ENCODE data around the gene DHX9. TPM values are rescaled to one million over a fixed set of nuclear protein-coding genes. Genes with fewer than 3 reads are reported as not detected.

The DHX9 gene
- total RNA-seq, 4 donors from 2014 or later: 35.7 to 116 (median 63.5) TPM

GRCh38 chr1:182867861-182868260 lies 28.7 kb downstream of the DHX9 start:
- Histone ChIP-seq H3K27ac (no peak overlapping the region), H3K36me3 (peaks cover 0 to 100% (median 0%) of the 10 kb centered on the region in 3 donors), H3K4me1 (no peaks in the 10 kb centered on the region), H3K4me3 (no peak overlapping the region), H3K9me3 (no peaks in the 10 kb centered on the region), H3K27me3 (no peaks in the 10 kb centered on the region)
- TF ChIP-seq POLR2A (IDR thresholded peaks at IDR 0.05) (no peak), CTCF (IDR thresholded peaks at IDR 0.05) (no peak)
- no peak for DNase-seq

GRCh38 chr1:182869241-182869666 lies 30.1 kb downstream of the DHX9 start:
- TF ChIP-seq POLR2A (IDR thresholded peaks at IDR 0.05) (no peak), CTCF (IDR thresholded peaks at IDR 0.05) (no peak)
- no peaks in the 10 kb centered on the region for H3K4me1 ChIP-seq
- H3K27me3 ChIP-seq: no peaks in the 10 kb centered on the region
- H3K4me3 ChIP-seq: no peak overlapping the region
- no peaks in the 10 kb centered on the region for H3K9me3 ChIP-seq
- H3K27ac ChIP-seq: no peak overlapping the region
- H3K36me3 ChIP-seq: peaks cover 0 to 100% (median 0%) of the 10 kb centered on the region in 3 donors
- DNase-seq: no peak

GRCh38 chr1:182872881-182873280 lies 33.7 kb downstream of the DHX9 start:
- DNase-seq: no peak
- no peaks in the 10 kb centered on the region for H3K9me3 ChIP-seq
- peaks cover 0 to 100% (median 0%) of the 10 kb centered on the region in 3 donors for H3K36me3 ChIP-seq
- H3K4me3 ChIP-seq: no peak overlapping the region
- H3K27ac ChIP-seq: no peak overlapping the region
- TF ChIP-seq POLR2A (IDR thresholded peaks at IDR 0.05) (no peak), CTCF (IDR thresholded peaks at IDR 0.05) (no peak)
- H3K4me1 ChIP-seq: no peaks in the 10 kb centered on the region
- no peaks in the 10 kb centered on the region for H3K27me3 ChIP-seq

- H3K36me3 ChIP-seq: peaks cover 0 to 100% (median 0%) of the 10 kb centered on the region in 3 donors
- H3K9me3 ChIP-seq: no peaks in the 10 kb centered on the region
- H3K27me3 ChIP-seq: no peaks in the 10 kb centered on the region
- H3K4me3 ChIP-seq: no peak overlapping the region
- no peak overlapping the region for H3K27ac ChIP-seq
- no peak for DNase-seq
- H3K4me1 ChIP-seq: no peaks in the 10 kb centered on the region
- TF ChIP-seq POLR2A (IDR thresholded peaks at IDR 0.05) (no peak), CTCF (IDR thresholded peaks at IDR 0.05) (no peak)
These were observed 36.7 kb downstream of the DHX9 start for GRCh38 chr1:182875889-182876288.

GRCh38 chr1:182877331-182877730 lies 38.2 kb downstream of the DHX9 start:
- TF ChIP-seq POLR2A (IDR thresholded peaks at IDR 0.05): no peak
- TF ChIP-seq CTCF (IDR thresholded peaks at IDR 0.05): no peak
- Histone ChIP-seq H3K27ac (no peak overlapping the region), H3K27me3 (no peaks in the 10 kb centered on the region), H3K4me1 (no peaks in the 10 kb centered on the region), H3K4me3 (no peak overlapping the region), H3K9me3 (no peaks in the 10 kb centered on the region), H3K36me3 (peaks cover 0 to 100% (median 0%) of the 10 kb centered on the region in 3 donors)
- DNase-seq: no peak

GRCh38 chr1:182877842-182878241 lies 38.7 kb downstream of the DHX9 start:
- H3K27me3 ChIP-seq: no peaks in the 10 kb centered on the region
- no peak overlapping the region for H3K4me3 ChIP-seq
- TF ChIP-seq POLR2A (IDR thresholded peaks at IDR 0.05) (no peak), CTCF (IDR thresholded peaks at IDR 0.05) (no peak)
- H3K36me3 ChIP-seq: peaks cover 0 to 100% (median 0%) of the 10 kb centered on the region in 3 donors
- H3K27ac ChIP-seq: no peak overlapping the region
- no peaks in the 10 kb centered on the region for H3K9me3 ChIP-seq
- H3K4me1 ChIP-seq: no peaks in the 10 kb centered on the region
- DNase-seq: no peak
